ENCODE measurements around the gene TPX2.
A peak's percentile ranks its signal among the peaks of the same experiment; 100 is the strongest.
"Not testable (repeated sequence)": the region's sequence is repeated elsewhere in the genome, so short reads cannot be mapped to it uniquely, and the experiment has no call there.

TPX2 gene

DNA sequence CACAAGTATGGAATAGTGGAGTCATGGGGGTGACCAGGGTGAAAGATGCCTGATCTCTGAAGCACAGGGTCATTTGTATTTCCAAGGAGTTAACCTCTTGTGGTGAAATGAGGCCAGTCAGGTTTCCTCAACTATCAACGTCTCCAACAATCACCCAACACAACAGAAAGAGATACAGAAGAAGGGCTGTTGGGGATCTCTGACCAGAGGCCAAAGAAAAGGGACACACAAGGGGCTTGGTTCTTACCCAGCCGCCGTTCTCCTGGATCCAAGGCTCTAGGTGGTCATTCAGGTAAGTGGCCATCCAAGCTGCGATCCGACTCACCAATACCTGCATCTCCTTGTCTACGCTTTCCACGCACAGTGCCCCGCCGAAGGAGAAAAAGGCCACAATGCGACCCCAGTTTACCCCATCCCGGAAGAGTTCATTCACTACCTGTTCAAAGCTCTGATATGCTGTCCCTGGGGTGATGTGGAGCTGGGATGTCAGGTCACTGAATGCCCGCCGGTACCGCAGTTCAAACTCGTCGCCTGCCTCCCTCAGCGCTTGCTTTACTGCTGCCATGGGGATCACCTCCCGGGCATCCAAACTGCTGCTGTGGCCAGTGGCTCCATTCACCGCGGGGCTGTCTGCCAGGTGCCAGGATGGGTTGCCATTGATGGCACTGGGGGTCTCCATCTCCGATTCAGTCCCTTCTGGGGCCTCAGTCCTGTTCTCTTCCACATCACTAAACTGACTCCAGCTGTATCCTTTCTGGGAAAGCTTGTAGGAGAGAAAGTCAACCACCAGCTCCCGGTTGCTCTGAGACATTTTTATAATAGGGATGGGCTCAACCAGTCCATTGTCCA is 17.5 kb upstream of the TPX2 start:
- no peak for DNase-seq

DNA sequence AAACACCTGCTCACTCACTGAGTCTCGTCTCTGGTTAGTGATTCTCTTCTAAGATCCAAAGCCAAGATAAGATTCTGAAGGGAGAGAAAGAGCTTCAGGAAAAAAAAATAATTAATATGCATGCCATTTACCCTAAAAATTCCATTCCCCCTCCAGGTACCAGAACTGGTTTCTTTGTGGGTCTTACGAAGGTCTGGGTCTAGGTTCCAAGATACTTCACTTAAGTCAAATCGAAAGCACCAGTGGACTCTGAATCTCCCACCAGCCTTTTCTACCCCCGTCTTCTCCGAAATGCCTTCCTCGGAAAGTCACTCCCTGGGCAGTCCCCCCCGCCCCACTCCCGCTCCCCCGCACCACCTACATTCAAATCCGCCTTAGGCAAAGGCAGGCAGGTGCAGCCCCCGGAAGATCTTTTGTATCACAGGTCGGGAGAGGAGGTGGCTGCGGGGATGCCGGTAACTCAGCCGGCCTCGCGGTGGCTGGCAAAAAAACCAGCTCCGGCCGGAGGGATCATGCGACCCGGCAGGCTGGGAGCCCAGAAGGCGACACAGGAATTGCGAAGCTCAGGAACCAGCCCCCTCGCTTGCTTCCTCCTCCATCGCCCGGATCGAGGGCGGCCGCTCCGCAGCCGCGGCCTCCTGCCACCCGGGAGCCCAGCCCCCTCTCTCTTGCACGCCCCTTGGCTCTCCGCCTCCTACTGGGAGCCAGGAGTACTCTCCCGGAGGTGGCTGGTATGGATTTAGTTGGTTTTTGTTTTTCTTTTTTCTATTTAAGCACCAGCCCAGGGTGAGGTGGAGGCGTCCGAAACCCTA is 16.6 kb upstream of the TPX2 start, which contains the start of gene BCL2L1:
Gene BCL2L1 (minus strand): TSS at position 612 of the 812 bp plus-strand sequence. CDS start 650 bp downstream, outside the sequence.
- DNase-seq: peak; percentile 30

DNA sequence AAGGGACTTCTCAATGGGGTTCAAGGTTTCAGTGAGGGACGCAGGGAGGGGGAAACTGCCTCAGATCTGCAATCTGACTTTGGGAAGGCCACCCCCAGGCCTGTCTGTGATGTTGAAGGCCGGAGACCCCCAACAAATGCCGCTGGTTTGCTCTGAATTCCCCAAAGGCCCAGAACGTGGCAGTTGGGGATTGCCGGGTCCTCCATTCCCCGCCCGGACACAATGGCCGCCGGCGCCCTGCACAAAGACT is 16.1 kb upstream of the TPX2 start:
- no peak for DNase-seq

DNA sequence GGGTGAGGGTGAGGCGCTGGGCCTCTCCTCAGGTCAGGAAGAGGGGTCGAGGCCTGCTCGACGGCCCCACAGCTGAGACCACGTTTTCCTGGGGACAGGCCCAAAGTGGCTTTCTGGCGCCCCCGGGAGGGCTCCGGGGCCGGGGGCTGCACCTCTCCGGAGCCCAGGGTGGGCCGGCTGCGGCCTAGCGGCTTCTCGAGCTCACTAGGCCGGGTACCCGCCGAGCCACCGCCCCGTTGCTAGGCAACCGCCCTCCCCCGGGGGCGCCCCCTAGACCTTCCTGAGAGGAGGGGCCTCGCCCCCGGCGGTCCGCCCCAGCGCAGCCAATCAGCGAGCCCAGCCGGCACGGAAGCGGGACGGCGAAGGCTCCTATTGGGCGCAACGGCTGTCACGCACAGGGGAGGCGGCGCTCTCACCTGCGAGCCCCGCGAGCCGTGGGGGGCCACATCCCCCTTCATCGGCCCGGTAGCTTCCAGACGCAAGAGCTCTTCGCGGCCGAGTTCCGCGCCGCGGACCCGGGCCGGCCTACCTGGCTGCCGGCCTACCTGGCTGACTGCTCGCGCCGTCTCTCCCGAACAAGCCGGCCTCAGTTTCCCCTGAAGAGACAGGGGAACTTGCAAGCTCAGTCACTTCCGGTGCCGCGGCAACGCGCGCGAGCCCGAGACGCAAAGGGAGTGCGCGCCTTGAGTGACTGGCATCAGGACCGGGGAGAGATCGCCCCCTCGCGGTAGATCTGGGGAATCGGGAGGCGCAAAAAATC is 15.6 kb upstream of the TPX2 start:
- DNase-seq: peak; percentile 85

DNA sequence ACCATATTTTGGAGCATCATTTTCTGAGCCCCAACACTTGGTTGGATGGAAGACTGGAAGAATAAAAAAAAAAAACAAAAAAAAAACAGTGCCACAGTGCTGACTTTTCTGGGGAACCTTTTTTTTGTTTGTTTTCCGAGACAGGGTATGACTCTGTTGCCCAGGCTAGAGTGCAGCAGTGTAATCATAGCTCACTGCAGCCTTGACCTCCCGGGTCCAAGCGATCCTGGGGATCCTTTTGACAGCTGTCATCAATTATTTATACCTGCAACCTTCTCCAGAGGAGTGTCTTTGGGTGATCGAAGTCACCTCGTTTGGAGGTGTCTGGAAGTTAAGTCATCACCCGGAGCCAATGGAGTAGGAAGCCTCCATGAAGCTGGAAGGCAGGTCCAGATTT is 7.8 kb upstream of the TPX2 start:
- no peak for DNase-seq

DNA sequence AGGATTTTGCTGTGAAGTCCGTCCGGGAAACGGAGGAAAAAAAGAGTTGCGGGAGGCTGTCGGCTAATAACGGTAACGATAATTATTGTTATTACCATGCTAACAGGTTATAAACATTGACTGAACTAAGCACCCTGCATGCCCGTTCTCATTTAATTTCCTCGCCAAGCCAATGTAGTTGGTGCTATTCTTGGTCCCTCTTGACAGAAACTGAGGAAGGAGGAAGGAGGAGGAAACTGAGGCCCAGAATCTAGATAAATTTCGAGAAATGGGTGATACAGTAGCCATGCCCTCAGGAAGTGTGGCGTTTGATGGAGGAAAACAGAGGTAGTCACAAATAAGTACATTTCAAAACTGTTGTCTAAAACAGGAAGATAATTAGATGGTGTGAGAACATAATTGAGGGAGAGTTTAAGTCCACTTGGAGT is 474 bp downstream of the TPX2 start:
- no peak for DNase-seq

DNA sequence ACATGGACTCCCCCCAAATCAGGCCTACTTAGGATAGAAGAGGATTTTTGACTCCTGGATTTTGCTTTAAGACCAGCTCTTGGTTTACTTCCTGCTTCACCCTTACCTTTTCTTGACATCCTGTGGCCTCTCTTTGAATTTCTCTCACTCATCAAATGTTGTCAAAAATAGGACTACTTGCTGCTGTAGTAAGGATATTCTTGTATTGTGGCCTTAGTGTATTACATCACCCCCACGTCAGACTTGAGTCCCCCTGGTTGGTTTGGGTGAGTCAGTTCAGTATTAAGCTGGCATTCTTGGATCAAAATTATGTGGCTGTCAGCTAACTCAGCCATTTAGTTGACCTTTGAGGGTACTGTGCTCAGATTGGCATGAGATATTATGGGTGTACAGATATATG is 1.1 kb downstream of the TPX2 start:
- DNase-seq: no peak

DNA sequence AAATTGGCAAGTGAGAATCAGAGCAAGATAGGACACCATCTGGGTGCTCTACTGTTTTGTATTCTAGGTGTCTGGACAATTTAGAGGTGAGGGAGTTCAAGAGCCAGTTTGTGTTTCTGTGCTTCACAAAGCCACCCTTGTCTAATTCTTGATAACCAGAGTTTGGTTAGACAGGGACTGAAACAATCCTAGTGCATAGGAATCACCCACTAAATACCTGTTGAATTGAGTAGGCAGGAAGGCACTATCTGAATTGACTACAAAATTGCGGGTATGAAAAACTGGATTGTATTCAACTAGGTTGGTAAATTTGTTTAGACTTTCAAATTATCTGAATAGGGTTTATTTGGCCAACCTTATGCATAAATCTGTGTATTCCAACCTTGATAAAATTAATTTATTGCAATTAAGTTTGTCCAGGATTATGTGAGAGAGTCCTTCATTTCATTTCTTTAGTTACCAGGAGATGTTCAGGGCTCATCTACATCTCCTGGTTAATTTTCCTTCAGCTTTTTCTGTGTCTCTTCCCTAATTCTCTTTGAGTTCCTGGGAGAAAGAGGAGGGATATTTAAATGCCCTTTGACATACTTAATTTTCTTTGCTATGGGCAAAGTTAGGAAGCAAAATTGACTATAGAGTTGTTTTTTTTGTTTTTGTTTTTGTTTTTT is 1.7 kb downstream of the TPX2 start:
- DNase-seq: no peak

DNA sequence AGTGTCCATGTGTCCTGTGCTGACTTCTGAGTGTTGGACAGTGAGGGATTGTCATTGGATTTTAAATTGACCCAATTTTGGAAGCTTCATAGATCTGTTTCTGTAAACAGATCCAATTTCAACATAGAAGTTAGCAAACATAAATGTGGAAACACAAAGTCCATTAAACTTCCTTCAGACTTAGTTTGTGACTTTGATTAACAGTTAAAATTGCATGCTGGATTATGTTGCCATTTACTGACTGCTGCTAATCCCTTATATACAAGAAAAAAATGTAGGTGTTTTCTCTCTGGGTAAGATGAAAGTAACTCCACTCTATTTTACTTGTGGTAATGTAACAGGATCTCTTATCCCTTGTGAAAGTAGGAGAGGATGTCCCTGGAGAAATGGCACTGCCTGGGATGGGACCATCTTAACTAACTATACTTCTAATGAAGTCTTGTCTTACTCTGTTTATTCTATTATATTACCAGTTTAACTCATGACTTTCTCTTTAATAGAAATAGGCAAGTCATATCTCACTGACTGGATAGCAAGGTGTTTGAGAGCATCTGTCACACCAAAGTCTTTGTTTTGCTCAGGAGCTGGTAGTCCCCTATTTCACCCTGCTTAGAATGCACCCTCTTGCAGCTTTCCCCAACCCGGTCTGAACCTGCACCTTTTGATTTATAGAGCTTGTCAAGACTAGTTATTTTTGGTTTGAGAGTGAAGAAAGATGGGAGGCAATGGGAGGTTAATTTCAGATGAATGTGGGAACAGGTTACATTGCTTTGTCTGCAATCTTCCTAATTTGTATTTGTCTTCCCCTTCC is 7.2 kb downstream of the TPX2 start:
- DNase-seq: no peak

DNA sequence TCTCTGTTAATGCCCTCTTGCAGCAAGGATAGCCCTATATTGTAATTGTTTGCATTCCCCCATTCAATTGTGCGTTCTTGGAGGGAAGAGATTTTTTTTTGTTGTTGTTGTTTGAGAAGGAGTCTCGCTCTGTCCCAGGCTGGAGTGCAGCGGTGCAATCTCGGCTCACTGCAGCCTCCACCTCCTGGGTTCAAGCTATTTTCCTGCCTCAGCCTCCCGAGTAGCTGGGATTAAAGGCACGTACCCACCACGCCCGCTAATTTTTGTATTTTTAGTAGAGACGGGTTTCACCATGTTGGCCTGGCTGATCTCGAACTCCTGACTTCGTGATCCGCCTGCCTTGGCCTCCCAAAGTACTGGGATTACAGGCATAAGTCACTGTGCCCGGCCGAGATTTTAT is 7.9 kb downstream of the TPX2 start:
- DNase-seq: not testable (repeated sequence)

DNA sequence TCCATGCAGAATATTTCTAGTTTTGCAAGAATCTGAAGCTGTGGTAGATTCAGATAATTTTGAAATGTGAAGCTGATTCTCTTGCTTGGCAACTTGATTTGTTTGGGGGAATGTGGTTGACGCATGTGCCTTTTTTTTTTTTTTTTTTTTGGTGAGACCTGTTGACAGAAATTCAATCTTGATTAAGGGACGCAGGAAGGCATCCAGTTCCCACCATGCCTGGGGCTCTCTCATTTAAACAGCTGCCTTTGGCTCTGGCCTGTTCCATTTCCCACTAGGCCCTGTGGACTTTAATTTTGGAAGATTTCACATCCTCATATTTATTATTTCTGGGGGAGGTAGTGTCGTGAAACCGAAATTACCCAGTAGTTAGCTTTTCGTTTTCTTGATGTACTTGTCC is 8.6 kb downstream of the TPX2 start:
- DNase-seq: no peak

DNA sequence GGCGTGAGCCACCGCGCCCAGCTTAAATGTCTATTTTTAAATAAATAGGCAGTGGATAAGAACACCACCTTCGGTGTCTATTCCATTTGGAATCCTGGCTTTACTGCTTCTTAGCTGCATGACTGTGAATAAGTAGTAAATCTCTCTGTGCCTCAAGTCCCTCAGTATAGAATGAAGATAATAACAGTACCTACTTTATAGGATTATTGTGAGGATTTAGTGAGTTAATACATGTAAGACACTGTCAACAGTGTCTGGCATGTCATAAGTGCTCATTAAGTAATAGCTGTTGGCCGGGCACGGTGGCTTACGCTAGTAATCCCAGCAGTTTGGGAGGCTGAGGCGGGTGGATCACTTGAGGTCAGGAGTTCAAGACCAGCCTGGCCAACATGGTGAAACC is 10.1 kb downstream of the TPX2 start:
- DNase-seq: no peak

DNA sequence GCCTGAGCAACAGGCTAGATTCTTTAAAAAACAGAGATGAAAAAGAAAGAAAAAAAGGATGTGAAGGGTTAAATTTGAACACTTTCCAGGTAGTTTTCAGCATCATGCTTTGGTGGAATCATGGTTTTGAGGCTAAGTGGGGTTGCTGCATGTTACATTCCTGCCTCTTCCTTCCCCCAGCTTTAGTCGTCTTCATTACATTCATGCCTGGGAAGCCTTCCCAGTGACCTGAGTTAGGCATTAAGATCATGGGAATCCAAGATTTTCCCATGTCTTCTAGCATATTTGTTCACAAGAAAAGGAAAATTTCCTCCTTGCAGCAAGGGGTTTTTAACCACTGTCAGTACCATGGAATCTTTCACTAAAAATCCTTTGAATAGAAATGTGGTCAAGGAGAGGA is 12.0 kb downstream of the TPX2 start:
- no peak for DNase-seq

DNA sequence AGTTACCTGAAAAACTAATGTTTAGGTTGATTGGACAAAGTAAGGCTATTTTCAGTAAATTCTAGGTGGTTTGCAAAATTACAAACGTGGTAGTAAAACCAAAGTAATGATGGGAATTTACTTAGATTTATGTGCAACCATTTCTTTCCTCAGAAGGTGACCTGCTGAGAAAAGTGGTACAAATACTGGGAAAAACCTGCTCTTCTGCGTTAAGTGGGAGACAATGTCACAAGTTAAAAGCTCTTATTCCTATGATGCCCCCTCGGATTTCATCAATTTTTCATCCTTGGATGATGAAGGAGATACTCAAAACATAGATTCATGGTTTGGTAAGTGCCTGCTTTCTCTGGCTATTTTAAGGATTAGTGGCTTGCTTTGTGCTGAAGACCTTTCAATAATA is 18.2 kb downstream of the TPX2 start:
- no peak for DNase-seq

DNA sequence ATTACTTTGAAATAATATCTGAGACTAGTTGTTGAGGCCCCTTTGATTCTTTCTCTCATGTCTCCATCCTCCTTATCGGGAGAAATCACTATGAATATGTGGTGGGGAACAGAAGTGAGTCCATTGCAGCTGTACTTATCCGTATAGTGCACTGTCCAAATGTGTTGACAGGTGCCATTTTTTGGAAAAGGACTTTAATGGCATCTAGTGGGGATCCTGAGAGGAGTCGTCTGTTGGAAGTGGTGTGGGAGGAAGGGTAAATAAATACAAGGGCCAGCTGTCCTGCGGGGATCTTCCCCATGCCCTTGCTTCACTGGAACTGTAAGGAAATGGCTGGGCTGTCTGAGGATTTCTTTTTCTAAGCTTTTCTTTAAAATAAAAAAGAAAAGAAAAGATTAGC is 19.4 kb downstream of the TPX2 start:
- no peak for DNase-seq

DNA sequence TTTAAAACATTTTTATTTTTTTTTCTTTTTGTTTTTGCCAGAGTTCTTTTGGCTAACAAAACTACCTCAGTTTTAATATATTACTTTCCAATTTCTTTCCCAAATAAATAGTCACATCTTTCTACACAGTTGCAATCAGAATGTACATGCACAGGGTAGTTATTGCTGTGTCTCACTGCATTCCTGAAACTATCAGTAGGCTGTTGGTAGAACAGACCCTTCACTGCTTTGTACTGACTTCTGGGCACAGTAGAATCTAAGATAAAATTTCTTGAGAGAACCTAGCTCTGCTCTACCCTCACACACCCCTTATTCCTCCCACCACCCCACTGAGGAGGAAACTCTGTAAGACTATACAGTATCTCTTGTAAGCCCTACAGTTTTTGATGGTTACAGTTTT is 19.9 kb downstream of the TPX2 start:
- DNase-seq: no peak

DNA sequence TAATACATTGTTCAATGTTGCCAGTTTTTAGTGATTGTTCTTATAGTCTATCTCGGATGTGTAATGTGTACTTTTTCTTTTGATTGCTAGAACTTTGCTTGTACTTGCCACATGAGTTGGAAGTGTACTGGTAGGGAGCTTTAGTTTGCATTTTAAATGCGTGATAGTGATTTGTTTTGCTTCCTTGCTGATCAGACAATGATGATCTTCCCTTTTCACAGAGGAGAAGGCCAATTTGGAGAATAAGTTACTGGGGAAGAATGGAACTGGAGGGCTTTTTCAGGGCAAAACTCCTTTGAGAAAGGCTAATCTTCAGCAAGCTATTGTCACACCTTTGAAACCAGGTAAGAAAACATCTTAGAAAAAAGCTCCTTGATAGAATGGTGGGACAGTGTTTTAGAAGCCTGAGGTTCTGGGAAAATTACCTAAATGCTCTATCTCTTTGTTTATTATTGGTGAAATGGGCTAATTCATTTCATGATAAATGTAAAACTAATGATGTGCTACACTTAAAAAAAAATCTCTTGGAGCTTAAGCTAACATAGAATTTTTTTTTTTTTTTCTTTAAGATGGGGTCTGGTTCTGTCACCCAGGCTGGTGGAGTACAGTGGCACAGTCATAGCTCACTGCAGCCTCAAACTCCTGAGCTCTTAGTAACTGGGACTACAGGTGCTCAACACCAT is 20.9 kb downstream of the TPX2 start:
- DNase-seq: no peak

DNA sequence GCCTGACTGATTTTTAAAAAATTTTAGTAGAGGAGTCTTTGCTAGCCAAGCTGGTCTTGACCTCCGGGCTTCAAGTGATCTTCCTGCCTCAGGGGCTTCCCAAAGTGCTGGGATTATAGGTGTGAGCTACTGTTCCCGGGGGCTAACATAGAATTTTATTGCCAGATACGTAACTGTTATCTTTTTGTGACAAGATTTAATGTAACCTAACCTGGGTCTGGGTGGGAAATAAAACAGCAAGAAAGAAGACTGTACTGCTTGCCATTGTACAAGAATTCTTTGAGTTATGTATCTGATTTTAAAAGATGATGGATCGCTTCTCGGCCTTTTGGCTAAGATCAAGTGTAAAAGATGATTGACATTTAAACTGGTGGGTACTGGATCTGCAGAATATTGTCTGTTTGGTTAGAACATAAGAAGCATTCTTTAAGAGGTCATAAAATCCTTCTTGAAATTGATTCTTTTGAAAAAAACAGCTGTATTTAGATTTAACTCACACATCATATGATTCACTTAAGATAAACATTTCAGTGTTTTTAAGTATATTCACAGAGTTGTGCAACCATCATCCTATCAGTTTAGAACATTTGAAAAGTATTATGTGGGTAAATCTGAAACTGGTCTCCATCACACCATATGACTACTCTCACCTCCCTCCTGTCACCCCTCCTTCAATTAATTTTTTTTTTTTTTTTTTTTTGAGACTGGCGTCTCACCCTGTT is 21.6 kb downstream of the TPX2 start:
- DNase-seq: no peak

DNA sequence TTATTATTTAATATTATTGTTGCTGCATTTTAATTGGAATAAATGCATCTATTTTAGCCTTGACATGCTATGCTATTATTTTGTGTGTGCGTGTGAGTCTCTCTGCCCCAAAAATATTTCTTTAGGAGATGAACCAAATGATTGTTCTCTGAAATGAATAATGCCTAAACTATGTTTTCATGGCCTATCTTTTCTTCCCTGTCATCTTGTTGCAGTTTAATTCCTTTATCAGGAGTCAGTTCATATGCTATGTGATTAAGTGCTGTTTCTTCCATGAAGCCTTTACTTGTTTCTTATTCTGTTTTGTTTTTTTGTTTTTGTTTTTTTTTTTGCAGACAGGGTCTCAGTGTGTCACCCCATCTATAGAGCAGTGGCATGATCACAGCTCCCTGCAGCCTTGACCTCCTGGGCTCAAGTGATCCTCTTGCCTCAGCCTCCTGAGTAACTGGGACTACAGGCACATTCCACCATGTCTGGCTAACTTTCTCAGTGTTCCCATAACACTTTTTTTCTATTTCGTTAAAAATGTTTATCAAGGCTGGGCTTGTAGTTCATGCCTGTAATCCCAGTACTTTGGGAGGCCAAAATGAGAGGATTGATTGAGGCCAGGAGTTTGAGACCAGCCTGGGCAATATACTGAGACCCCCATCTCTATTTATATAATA is 25.7 kb downstream of the TPX2 start:
- no peak for DNase-seq

DNA sequence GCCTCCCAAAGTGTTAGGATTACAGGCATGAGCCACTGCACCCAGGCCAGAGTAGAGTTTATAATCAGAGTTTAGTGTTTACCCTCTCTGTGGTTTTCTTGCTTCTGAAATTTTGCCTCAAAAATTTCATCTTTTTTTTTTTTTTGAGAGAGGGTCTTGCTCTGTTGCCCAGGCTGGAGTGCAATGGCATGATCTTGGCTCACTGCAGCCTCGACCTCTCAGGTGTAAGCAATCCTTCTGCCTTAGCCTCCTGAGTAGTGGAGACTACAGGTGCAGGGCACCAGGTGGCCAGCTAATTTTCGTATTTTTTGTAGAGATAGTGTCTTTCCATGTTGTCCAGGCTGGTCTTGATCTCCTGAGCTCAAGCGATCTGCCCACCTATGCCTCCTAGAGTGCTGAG is 28.7 kb downstream of the TPX2 start:
- no peak for DNase-seq

Measured in NCI-H1436 treated with DMSO at 0.1 percent for 48 hours (cell line).